SK-N-SH (cell line): ENCODE data around the gene OR10P1. TPM values are rescaled to one million over a fixed set of nuclear protein-coding genes. Genes with fewer than 3 reads are reported as not detected.

Source experiments
- CTCF ChIA-PET: fragments of 300-600, 350-600 bp; formaldehyde crosslinking; extraction: SDS; loops from one replicate; lab custom pipeline; 2021; lab: Yijun Ruan, JAX
- POLR2A ChIA-PET: fragments of 350-600 bp; sonication (Branson Sonifier 250); formaldehyde crosslinking; extraction: SDS; loops from one replicate; lab custom pipeline; 2020; ENCODE audit warnings: antibody characterized with exemption, inconsistent platforms; lab: Yijun Ruan, JAX
- DNase-seq: peaks from one replicate; pipeline ENCODE4 v3.0.0; 2012
- H2AFZ ChIP-seq: fragments of 200-600 bp; sonication (generic); 2 replicates; pipeline ENCODE4 v1.8.1; 2016; ENCODE audit warnings: antibody characterized with exemption, mild to moderate bottlenecking, low read depth
- H3F3A ChIP-seq: fragments of 200-600 bp; sonication (generic); replicated peaks from 2 replicates; pipeline ENCODE3; 2016; ENCODE audit warnings: antibody characterized with exemption, mild to moderate bottlenecking; ENCODE audit not compliant: insufficient read depth
- H3K27ac ChIP-seq, 2 experiments: fragments of 200-500 bp in 1 of 2; fragments of 200-600 bp in 1 of 2; sonication (Bioruptor generic) in 1 of 2; sonication (generic), shearing (Covaris generic) in 1 of 2; 2 replicates each; pipeline versions ENCODE4 v1.5.1 to v1.6.1; 2014 to 2016; ENCODE audit warnings: low read depth in 2 of 2, inconsistent platforms in 1 of 2, low read length in 1 of 2, mild to moderate bottlenecking in 1 of 2, mixed read lengths in 1 of 2
- H3K27me3 ChIP-seq: fragments of 200-600 bp; sonication (generic), shearing (Covaris generic); 2 replicates; pipeline ENCODE4 v1.6.1; 2016; ENCODE audit warnings: mixed run types; ENCODE audit not compliant: insufficient read depth
- H3K36me3 ChIP-seq, 2 experiments: fragments of 200-500 bp in 1 of 2; fragments of 200-600 bp in 1 of 2; sonication (Bioruptor generic) in 1 of 2; sonication (generic) in 1 of 2; replicated peaks in 1 of 2; 2 replicates each; pipeline versions ENCODE3 to v1.5.1; 2014 to 2016; ENCODE audit warnings: low read length in 1 of 2, mild to moderate bottlenecking in 1 of 2; ENCODE audit not compliant: insufficient read depth in 2 of 2, control insufficient read depth in 1 of 2
- H3K4me1 ChIP-seq, 2 experiments: fragments of 200-500 bp in 1 of 2; fragments of 200-600 bp in 1 of 2; sonication (Bioruptor generic) in 1 of 2; sonication (generic), shearing (Covaris generic) in 1 of 2; 2 replicates each; pipeline versions ENCODE4 v1.5.1 to v1.6.1; 2014 to 2016; ENCODE audit warnings: low read depth in 1 of 2, low read length in 1 of 2, mixed run types in 1 of 2; ENCODE audit not compliant: insufficient read depth in 2 of 2, control insufficient read depth in 1 of 2
- H3K4me2 ChIP-seq: fragments of 200-600 bp; sonication (generic), shearing (Covaris generic); 2 replicates; pipeline ENCODE4 v1.6.1; 2017; ENCODE audit warnings: mixed run types
- H3K4me3 ChIP-seq, 2 experiments: fragments of 200-500 bp in 1 of 2; fragments of 200-600 bp in 1 of 2; sonication (Bioruptor generic) in 1 of 2; sonication (generic), shearing (Covaris generic) in 1 of 2; 2 replicates each; pipeline versions ENCODE4 v1.5.1 to v1.8.1; 2014 to 2016; ENCODE audit warnings: low read depth in 2 of 2, inconsistent platforms in 1 of 2, low read length in 1 of 2, mild to moderate bottlenecking in 1 of 2, mixed read lengths in 1 of 2, moderate library complexity in 1 of 2
- H3K79me2 ChIP-seq: fragments of 200-600 bp; sonication (generic); 2 replicates; pipeline ENCODE4 v1.8.1; 2017; ENCODE audit warnings: mild to moderate bottlenecking; ENCODE audit not compliant: insufficient read depth
- H3K9ac ChIP-seq: fragments of 200-600 bp; sonication (generic); 2 replicates; pipeline ENCODE4 v1.6.1; 2017; ENCODE audit warnings: mixed run types
- H3K9me2 ChIP-seq: fragments of 200-600 bp; sonication (generic); 2 replicates; pipeline ENCODE4 v1.6.1; 2017; ENCODE audit warnings: mixed run types
- H3K9me3 ChIP-seq: fragments of 200-600 bp; sonication (generic); 2 replicates; pipeline ENCODE4 v1.6.1; 2017; ENCODE audit warnings: mixed run types, mild to moderate bottlenecking, moderate library complexity
- H4K20me1 ChIP-seq: fragments of 200-600 bp; sonication (generic); 2 replicates; pipeline ENCODE4 v1.6.1; 2017; ENCODE audit warnings: mild to moderate bottlenecking, mixed run types; ENCODE audit not compliant: insufficient read depth
- CHD2 ChIP-seq: fragments of 150-350 bp; IDR thresholded peaks from 2 replicates; pipeline ENCODE4 v1.6.1; 2018; ENCODE audit warnings: low read length; ENCODE audit not compliant: partially characterized antibody
- ELF1 ChIP-seq: IDR thresholded peaks from 2 replicates; pipeline ENCODE4 v1.4.0; 2012
- EZH2phosphoT487 ChIP-seq: fragments of 200-600 bp; sonication (generic); IDR thresholded peaks from 2 replicates; pipeline ENCODE4 v1.6.1; 2017; ENCODE audit warnings: low read depth, mixed run types, mild to moderate bottlenecking, antibody characterized with exemption, moderate library complexity, borderline replicate concordance
- FOXJ3 ChIP-seq: sonication (generic); formaldehyde crosslinking; IDR thresholded peaks from 2 replicates; pipeline ENCODE4 v1.5.1; 2020; ENCODE audit warnings: mild to moderate bottlenecking, missing genetic modification reagents
- NFIC ChIP-seq: IDR thresholded peaks from 2 replicates; pipeline ENCODE4 v1.4.0; 2012; ENCODE audit warnings: borderline replicate concordance
- NRF1 ChIP-seq: IDR thresholded peaks from 2 replicates; pipeline ENCODE4 v1.6.1; 2012; ENCODE audit warnings: low read depth, mild to moderate bottlenecking, low read length
- POLR2AphosphoS5 ChIP-seq: IDR thresholded peaks from 2 replicates; pipeline ENCODE4 v1.6.1; 2012; ENCODE audit warnings: low read depth, low read length
- RAD21 ChIP-seq: IDR thresholded peaks from 2 replicates; pipeline ENCODE4 v1.6.1; 2012; ENCODE audit warnings: mild to moderate bottlenecking, low read length
- SIN3A ChIP-seq: IDR thresholded peaks from 2 replicates; pipeline ENCODE4 v1.6.1; 2012; ENCODE audit warnings: low read depth, mild to moderate bottlenecking, low read length, moderate library complexity, borderline replicate concordance
- TCF12 ChIP-seq: IDR thresholded peaks from 2 replicates; pipeline ENCODE4 v1.4.0; 2012
- USF1 ChIP-seq: IDR thresholded peaks from 2 replicates; pipeline ENCODE4 v1.4.0; 2012; ENCODE audit warnings: low read depth, borderline replicate concordance
- ZBTB33 ChIP-seq: IDR thresholded peaks from 2 replicates; pipeline ENCODE4 v1.4.0; 2012; ENCODE audit warnings: low read depth, borderline replicate concordance
- WGBS: methylation state at CpG from one replicate; pipeline ENCODE4 v1.1.6; 2017; ENCODE audit warnings: low lambda C conversion rate; 5-methylcytosine and 5-hydroxymethylcytosine counted together
- polyA plus RNA-seq, 3 experiments: library from polyadenylated mRNA; depleted of rRNA; stranded (reverse); fragments of >200 nt; gene quantifications; 2 replicates each; pipeline ENCODE4 v1.2.3, GENCODE V29; 2012
- TF ChIP-seq, protein P1 (sequence below): fragments of 200-600 bp; sonication (generic); IDR thresholded peaks from 2 replicates; pipeline ENCODE4 v1.6.1; 2017; ENCODE audit warnings: antibody characterized with exemption, mild to moderate bottlenecking, moderate library complexity
- TF ChIP-seq, protein P2 (sequence below): IDR thresholded peaks from 2 replicates; pipeline ENCODE4 v1.4.0; 2012; ENCODE audit warnings: low read depth
- TF ChIP-seq, protein P3 (sequence below): fragments of 150-350 bp; IDR thresholded peaks from 2 replicates; pipeline ENCODE4 v1.6.1; 2016; ENCODE audit warnings: mild to moderate bottlenecking, low read depth, low read length

The OR10P1 gene
- polyA plus RNA-seq, 1 of the 3 experiments (the other 2 are of a cell fraction): not detected

GRCh38 chr12:55682087-55682796 is 45.5 kb downstream of the OR10P1 start:
- no peaks in the 10 kb centered on the region for H3K9me3 ChIP-seq
- CTCF ChIA-PET: interaction anchor here (0.8 to 1.6 kb wide), 5 partner anchors 11 to 42 kb away, joined by 3 to 5 read pairs (median 3); partner anchors contain the start of gene RDH5
- H2AFZ ChIP-seq: no peak overlapping the region; the same call in 1 of the 2 replicates
- H3K4me3 ChIP-seq: no peak overlapping the region
- DNase-seq: no peak
- TF ChIP-seq CHD2: no peak
- TF ChIP-seq, protein P1, sequence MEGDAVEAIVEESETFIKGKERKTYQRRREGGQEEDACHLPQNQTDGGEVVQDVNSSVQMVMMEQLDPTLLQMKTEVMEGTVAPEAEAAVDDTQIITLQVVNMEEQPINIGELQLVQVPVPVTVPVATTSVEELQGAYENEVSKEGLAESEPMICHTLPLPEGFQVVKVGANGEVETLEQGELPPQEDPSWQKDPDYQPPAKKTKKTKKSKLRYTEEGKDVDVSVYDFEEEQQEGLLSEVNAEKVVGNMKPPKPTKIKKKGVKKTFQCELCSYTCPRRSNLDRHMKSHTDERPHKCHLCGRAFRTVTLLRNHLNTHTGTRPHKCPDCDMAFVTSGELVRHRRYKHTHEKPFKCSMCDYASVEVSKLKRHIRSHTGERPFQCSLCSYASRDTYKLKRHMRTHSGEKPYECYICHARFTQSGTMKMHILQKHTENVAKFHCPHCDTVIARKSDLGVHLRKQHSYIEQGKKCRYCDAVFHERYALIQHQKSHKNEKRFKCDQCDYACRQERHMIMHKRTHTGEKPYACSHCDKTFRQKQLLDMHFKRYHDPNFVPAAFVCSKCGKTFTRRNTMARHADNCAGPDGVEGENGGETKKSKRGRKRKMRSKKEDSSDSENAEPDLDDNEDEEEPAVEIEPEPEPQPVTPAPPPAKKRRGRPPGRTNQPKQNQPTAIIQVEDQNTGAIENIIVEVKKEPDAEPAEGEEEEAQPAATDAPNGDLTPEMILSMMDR: no peak
- TF ChIP-seq TCF12: no peak
- no peak for TF ChIP-seq FOXJ3
- TF ChIP-seq RAD21: no peak
- no peak for TF ChIP-seq NRF1
- TF ChIP-seq NFIC: no peak
- no peak for TF ChIP-seq ZBTB33
- no peak for TF ChIP-seq ELF1
- TF ChIP-seq POLR2AphosphoS5: no peak
- TF ChIP-seq, protein P2, sequence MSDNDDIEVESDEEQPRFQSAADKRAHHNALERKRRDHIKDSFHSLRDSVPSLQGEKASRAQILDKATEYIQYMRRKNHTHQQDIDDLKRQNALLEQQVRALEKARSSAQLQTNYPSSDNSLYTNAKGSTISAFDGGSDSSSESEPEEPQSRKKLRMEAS: no peak
- no peak for TF ChIP-seq USF1
- no peak for TF ChIP-seq EZH2phosphoT487
- no peak for TF ChIP-seq SIN3A
- TF ChIP-seq, protein P3, sequence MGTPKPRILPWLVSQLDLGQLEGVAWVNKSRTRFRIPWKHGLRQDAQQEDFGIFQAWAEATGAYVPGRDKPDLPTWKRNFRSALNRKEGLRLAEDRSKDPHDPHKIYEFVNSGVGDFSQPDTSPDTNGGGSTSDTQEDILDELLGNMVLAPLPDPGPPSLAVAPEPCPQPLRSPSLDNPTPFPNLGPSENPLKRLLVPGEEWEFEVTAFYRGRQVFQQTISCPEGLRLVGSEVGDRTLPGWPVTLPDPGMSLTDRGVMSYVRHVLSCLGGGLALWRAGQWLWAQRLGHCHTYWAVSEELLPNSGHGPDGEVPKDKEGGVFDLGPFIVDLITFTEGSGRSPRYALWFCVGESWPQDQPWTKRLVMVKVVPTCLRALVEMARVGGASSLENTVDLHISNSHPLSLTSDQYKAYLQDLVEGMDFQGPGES: no peak
- H3K4me1 ChIP-seq: no peaks in the 10 kb centered on the region; a peak in 1 of 4 replicates
- no peaks in the 10 kb centered on the region for H3K79me2 ChIP-seq
- H3K27ac ChIP-seq: no peak overlapping the region
- H3K9me2 ChIP-seq: no peaks in the 10 kb centered on the region
- POLR2A ChIA-PET: no interaction called here
- H4K20me1 ChIP-seq: no peaks in the 10 kb centered on the region
- H3K4me2 ChIP-seq: peak overlapping the region; percentile 59; the same call in 1 of the 2 replicates
- 46% methylated on average over 13 of the region's 13 CpGs for WGBS
- H3K36me3 ChIP-seq: no peaks in the 10 kb centered on the region
- no peak overlapping the region for H3K9ac ChIP-seq
- peaks cover 54% of the 10 kb centered on the region for H3K27me3 ChIP-seq
- H3F3A ChIP-seq: peaks cover 4% of the 10 kb centered on the region
